Measurements from ENCODE around the gene RASEF. TPM values are rescaled to one million over a fixed set of nuclear protein-coding genes. Genes with fewer than 3 reads are reported as not detected.

Gene RASEF
- total RNA-seq, 2 experiments from 2014 or later, result not detected

DNA sequence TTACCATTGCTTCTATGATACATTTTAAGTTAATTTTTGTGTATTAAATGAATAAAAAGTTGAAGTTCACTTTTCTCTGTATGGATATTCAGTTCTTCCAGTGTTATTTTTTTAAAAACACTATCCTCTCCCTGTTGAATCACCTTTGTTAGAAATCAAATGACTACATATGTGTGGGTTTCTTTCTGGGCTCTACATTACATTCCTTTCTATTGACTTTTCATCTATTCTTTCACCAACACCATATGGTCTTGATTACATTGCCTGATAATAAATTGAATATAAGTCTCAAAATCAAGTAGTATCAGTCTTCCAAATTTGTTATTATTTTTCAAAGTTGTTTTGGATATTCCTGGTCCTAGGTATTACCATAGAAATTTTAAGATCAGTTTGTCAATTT is 7.3 kb upstream of the RASEF start:
- CTCF ChIA-PET, result no interaction called here
- Mint-ChIP-seq H3K36me3 (ENCODE audit: low read depth) (no peaks in the 10 kb centered on the region), H3K27ac (no peak overlapping the region), H3K4me1 (ENCODE audit: low read depth) (no peaks in the 10 kb centered on the region), H3K27me3 (ENCODE audit: low read depth) (peaks cover 17% of the 10 kb centered on the region), H3K9me3 (no peaks in the 10 kb centered on the region), H3K4me3 (no peak overlapping the region)
- intact Hi-C loops (cut with micrococcal nuclease), result no loop called here
- DNase-seq, result no peak

- intact Hi-C loops (cut with micrococcal nuclease), result no loop called here
- CTCF ChIA-PET, result no interaction called here
- no peak overlapping the region for H3K27ac Mint-ChIP-seq
- no peaks in the 10 kb centered on the region for H3K9me3 Mint-ChIP-seq
- H3K27me3 Mint-ChIP-seq (ENCODE audit: low read depth), result peaks cover 21% of the 10 kb centered on the region
- no peak overlapping the region for H3K4me3 Mint-ChIP-seq
- no peaks in the 10 kb centered on the region for H3K4me1 Mint-ChIP-seq (ENCODE audit: low read depth)
- no peak for DNase-seq
- H3K36me3 Mint-ChIP-seq (ENCODE audit: low read depth), result no peaks in the 10 kb centered on the region
Observed at GRCh38 chr9:83069651-83070050, 6.7 kb upstream of the RASEF start.

DNA sequence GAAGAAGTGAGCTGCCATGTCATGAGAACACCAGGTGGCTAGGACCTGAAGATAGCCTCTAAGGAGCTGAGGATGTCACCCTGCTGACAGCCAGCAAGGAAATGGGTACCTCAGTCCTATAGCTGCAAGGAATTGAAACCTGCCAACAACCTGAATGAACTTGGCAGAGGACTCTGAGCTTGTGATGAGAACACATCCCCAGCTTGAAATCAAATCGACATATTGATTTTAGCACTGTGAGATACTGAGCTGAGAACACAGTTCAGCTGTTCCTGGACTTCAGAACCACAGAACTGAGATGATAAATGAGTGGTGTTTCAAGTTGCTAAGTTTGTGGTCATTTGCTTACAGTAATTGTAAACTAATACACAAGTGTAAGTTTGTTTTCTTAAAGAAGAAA is 5.5 kb upstream of the RASEF start:
- intact Hi-C loops (cut with micrococcal nuclease), result no loop called here
- CTCF ChIA-PET, result no interaction called here
- H3K9me3 Mint-ChIP-seq, result no peaks in the 10 kb centered on the region
- no peaks in the 10 kb centered on the region for H3K4me1 Mint-ChIP-seq (ENCODE audit: low read depth)
- no peaks in the 10 kb centered on the region for H3K36me3 Mint-ChIP-seq (ENCODE audit: low read depth)
- H3K27ac Mint-ChIP-seq, result no peak overlapping the region
- no peak overlapping the region for H3K4me3 Mint-ChIP-seq
- H3K27me3 Mint-ChIP-seq (ENCODE audit: low read depth), result peaks cover 29% of the 10 kb centered on the region
- DNase-seq, result no peak

DNA sequence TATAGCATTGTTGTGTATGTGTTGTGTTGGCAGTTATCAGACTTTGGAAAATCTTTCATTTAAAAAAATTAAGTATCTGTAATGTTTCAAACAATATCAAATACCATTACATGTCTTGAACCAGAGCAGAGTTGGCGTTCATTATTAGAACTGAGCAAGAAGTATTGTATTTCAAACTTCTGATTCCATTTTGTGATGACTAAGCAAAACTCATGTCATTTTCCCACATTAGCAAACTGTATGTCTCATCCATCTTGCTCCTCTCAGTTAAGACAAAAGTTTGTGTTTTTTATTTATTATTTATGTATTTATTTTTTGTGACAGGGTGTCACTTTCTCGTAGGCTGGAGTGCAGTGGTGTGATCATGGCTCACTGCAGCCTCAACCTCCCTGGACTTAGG is 4.6 kb upstream of the RASEF start:
- Mint-ChIP-seq H3K36me3 (ENCODE audit: low read depth) (no peaks in the 10 kb centered on the region), H3K27ac (no peak overlapping the region), H3K27me3 (ENCODE audit: low read depth) (peaks cover 28% of the 10 kb centered on the region), H3K9me3 (no peaks in the 10 kb centered on the region), H3K4me1 (ENCODE audit: low read depth) (no peaks in the 10 kb centered on the region), H3K4me3 (no peak overlapping the region)
- no peak for DNase-seq
- CTCF ChIA-PET, result no interaction called here
- intact Hi-C loops (cut with micrococcal nuclease), result no loop called here

GRCh38 chr9:83066771-83067170 is 3.8 kb upstream of the RASEF start:
- DNase-seq, result no peak
- peaks cover 32% of the 10 kb centered on the region for H3K27me3 Mint-ChIP-seq (ENCODE audit: low read depth)
- H3K27ac Mint-ChIP-seq, result no peak overlapping the region
- no peaks in the 10 kb centered on the region for H3K9me3 Mint-ChIP-seq
- peaks cover 2% of the 10 kb centered on the region for H3K4me1 Mint-ChIP-seq (ENCODE audit: low read depth)
- intact Hi-C loops (cut with micrococcal nuclease), result no loop called here
- CTCF ChIA-PET, result no interaction called here
- H3K36me3 Mint-ChIP-seq (ENCODE audit: low read depth), result no peaks in the 10 kb centered on the region
- H3K4me3 Mint-ChIP-seq, result no peak overlapping the region

DNA sequence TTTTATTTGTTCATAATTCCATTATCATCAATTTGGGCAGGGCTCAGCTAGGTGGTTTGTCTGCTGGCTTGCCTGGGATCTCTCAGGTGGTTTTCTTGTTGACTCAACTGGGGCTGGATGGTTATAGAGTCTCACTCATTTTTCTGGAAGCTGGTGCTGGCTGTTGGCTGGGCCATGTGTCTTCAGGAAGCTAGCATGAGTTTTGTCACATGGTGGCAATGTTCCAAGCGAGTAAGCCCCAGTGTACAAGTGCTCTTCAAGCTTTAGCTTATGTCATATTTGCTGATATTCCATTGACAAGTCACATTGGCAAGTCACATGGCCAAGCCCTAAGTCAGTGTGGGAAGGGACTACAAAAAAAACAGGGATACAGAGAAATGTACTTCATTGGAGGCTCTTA is 2.3 kb upstream of the RASEF start:
- DNase-seq, result no peak
- intact Hi-C loops (cut with micrococcal nuclease), result no loop called here
- H3K9me3 Mint-ChIP-seq, result no peaks in the 10 kb centered on the region
- H3K27me3 Mint-ChIP-seq (ENCODE audit: low read depth), result peaks cover 41% of the 10 kb centered on the region
- no peak overlapping the region for H3K27ac Mint-ChIP-seq
- no peaks in the 10 kb centered on the region for H3K36me3 Mint-ChIP-seq (ENCODE audit: low read depth)
- H3K4me3 Mint-ChIP-seq, result no peak overlapping the region
- H3K4me1 Mint-ChIP-seq (ENCODE audit: low read depth), result peaks cover 2% of the 10 kb centered on the region
- CTCF ChIA-PET, result no interaction called here

DNA sequence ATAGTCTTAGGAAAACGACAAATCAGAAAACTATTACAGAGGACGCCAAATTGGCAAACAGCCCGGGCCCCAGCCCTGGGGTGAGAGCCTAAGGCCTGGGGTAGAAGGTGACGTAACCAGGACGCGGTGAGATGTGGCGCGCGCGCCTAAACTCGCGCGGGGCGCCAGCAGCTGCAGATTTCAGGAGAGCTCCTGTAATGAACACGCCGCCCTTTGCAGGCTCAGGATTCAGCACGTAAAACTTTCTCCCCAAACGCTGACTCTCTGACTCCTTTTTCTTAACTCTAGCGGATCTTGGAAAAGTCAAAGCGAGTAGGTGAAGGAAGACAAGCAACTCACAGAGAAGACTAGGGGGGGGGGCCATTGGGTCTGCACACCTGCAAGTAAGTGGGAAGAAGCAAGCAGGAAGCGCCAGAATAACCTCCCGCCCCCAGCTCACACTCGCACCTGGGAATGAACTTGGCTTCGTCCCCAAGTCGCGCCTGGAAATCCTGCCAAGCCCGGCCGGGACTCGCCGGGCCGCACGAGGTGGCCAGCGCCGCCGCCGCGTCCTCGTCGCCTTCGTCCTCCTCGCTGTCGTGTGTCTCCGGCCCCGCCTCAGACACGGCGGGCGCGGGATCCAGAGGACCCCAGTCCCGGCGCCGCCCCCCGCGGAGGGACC is 822 bp downstream of the RASEF start:
- Mint-ChIP-seq H3K36me3 (ENCODE audit: low read depth) (no peaks in the 10 kb centered on the region), H3K4me1 (ENCODE audit: low read depth) (peaks cover 2% of the 10 kb centered on the region), H3K4me3 (no peak overlapping the region), H3K9me3 (no peaks in the 10 kb centered on the region), H3K27ac (no peak overlapping the region), H3K27me3 (ENCODE audit: low read depth) (peaks cover 47% of the 10 kb centered on the region)
- no peak for DNase-seq
- intact Hi-C loops (cut with micrococcal nuclease), result no loop called here
- CTCF ChIA-PET, result no interaction called here

DNA sequence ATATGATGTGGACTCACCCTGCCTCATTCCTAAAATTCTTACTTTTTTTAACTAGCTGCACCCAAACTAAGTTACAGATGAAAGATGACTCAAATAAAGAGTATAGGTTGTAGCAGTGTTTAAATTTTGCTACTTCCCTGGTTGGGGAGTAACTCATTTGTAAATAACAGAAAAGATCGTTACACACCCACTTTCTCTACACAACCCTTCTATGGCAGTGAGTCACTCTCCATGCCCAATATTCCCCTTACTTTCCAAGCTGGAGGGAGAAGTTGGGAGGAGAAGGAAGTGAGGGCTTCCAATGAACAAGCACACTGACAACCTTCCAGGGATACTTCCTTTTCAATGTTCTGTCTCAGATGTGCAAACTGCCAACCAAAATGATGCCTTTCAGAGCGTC is 1.9 kb downstream of the RASEF start:
- intact Hi-C loops (cut with micrococcal nuclease), result no loop called here
- peaks cover 2% of the 10 kb centered on the region for H3K4me1 Mint-ChIP-seq (ENCODE audit: low read depth)
- no peaks in the 10 kb centered on the region for H3K9me3 Mint-ChIP-seq
- peaks cover 45% of the 10 kb centered on the region for H3K27me3 Mint-ChIP-seq (ENCODE audit: low read depth)
- CTCF ChIA-PET, result no interaction called here
- H3K27ac Mint-ChIP-seq, result no peak overlapping the region
- H3K36me3 Mint-ChIP-seq (ENCODE audit: low read depth), result no peaks in the 10 kb centered on the region
- no peak for DNase-seq
- no peak overlapping the region for H3K4me3 Mint-ChIP-seq

GRCh38 chr9:83060556-83060955 is 2.4 kb downstream of the RASEF start:
- Mint-ChIP-seq H3K4me3 (no peak overlapping the region), H3K4me1 (ENCODE audit: low read depth) (peaks cover 2% of the 10 kb centered on the region), H3K9me3 (no peaks in the 10 kb centered on the region), H3K36me3 (ENCODE audit: low read depth) (no peaks in the 10 kb centered on the region), H3K27me3 (ENCODE audit: low read depth) (peaks cover 43% of the 10 kb centered on the region), H3K27ac (no peak overlapping the region)
- CTCF ChIA-PET, result no interaction called here
- DNase-seq, result no peak
- intact Hi-C loops (cut with micrococcal nuclease), result no loop called here

- DNase-seq, result no peak
- Mint-ChIP-seq H3K4me1 (ENCODE audit: low read depth) (peaks cover 2% of the 10 kb centered on the region), H3K4me3 (no peak overlapping the region), H3K36me3 (ENCODE audit: low read depth) (no peaks in the 10 kb centered on the region), H3K9me3 (peaks cover 2% of the 10 kb centered on the region), H3K27me3 (ENCODE audit: low read depth) (peaks cover 38% of the 10 kb centered on the region), H3K27ac (no peak overlapping the region)
- intact Hi-C loops (cut with micrococcal nuclease), result no loop called here
- CTCF ChIA-PET, result no interaction called here
Observed at GRCh38 chr9:83059417-83059816, 3.5 kb downstream of the RASEF start.

DNA sequence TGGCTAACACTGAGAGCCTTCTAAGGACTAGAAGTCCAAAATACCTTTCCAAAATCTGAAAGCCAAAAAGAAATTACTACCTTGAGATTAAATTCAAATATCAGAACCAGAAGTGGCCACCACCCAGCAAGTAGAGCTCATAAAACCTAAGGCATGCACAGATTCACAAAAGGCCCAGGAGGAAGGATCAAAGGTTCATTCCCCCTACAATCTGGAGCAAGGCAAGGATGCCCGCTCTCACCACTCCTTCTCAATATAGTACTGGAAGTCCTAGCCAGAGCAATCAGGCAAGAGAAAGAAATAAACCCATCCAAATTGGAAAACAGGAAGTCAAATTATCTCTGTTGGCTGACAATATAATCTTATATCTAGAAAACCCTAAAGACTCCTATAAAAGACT is 6.0 kb downstream of the RASEF start:
- Mint-ChIP-seq H3K27me3 (ENCODE audit: low read depth) (peaks cover 24% of the 10 kb centered on the region), H3K9me3 (peaks cover 2% of the 10 kb centered on the region), H3K27ac (no peak overlapping the region), H3K4me3 (no peak overlapping the region), H3K4me1 (ENCODE audit: low read depth) (no peaks in the 10 kb centered on the region), H3K36me3 (ENCODE audit: low read depth) (no peaks in the 10 kb centered on the region)
- no peak for DNase-seq
- CTCF ChIA-PET, result no interaction called here
- intact Hi-C loops (cut with micrococcal nuclease), result no loop called here

- intact Hi-C loops (cut with micrococcal nuclease), result no loop called here
- H3K4me1 Mint-ChIP-seq (ENCODE audit: low read depth), result no peaks in the 10 kb centered on the region
- CTCF ChIA-PET, result no interaction called here
- peaks cover 2% of the 10 kb centered on the region for H3K9me3 Mint-ChIP-seq
- H3K4me3 Mint-ChIP-seq, result no peak overlapping the region
- no peaks in the 10 kb centered on the region for H3K36me3 Mint-ChIP-seq (ENCODE audit: low read depth)
- DNase-seq, result no peak
- H3K27ac Mint-ChIP-seq, result no peak overlapping the region
- peaks cover 17% of the 10 kb centered on the region for H3K27me3 Mint-ChIP-seq (ENCODE audit: low read depth)
Observed at GRCh38 chr9:83056174-83056573, 6.8 kb downstream of the RASEF start.

GRCh38 chr9:83047839-83048775 is 14.8 kb downstream of the RASEF start:
- intact Hi-C loops (cut with micrococcal nuclease), result no loop called here
- Mint-ChIP-seq H3K36me3 (ENCODE audit: low read depth) (no peaks in the 10 kb centered on the region), H3K4me1 (ENCODE audit: low read depth) (no peaks in the 10 kb centered on the region), H3K27me3 (ENCODE audit: low read depth) (no peaks in the 10 kb centered on the region), H3K4me3 (no peak overlapping the region), H3K9me3 (no peaks in the 10 kb centered on the region), H3K27ac (no peak overlapping the region)
- CTCF ChIA-PET, result no interaction called here
- DNase-seq, result no peak

All from activated naive CD4-positive, alpha-beta T cell treated with anti-CD3 and anti-CD28 coated beads for 36 hours (primary cell).